Neuron (in vitro differentiated cells): ENCODE measurements around the gene COX6B2.
A peak's percentile ranks its signal among the peaks of the same experiment; 100 is the strongest.

Source experiments
- H2AFZ ChIP-seq: one replicate; pipeline ENCODE4 v1.6.1; 2013; ENCODE audit warnings: low read depth, mild to moderate bottlenecking, inconsistent platforms, low read length, moderate library complexity
- H3K27me3 ChIP-seq: one replicate; pipeline ENCODE4 v1.6.1; 2013; ENCODE audit warnings: low read length; ENCODE audit not compliant: insufficient read depth
- H3K36me3 ChIP-seq: one replicate; pipeline ENCODE4 v1.6.1; 2013; ENCODE audit warnings: low read length; ENCODE audit not compliant: insufficient read depth
- H3K4me1 ChIP-seq: one replicate; pipeline ENCODE4 v1.6.1; 2013; ENCODE audit warnings: low read length; ENCODE audit not compliant: insufficient read depth
- H3K4me3 ChIP-seq: 2 replicates; pipeline ENCODE4 v1.5.1; 2013; ENCODE audit warnings: mild to moderate bottlenecking, low read length, moderate library complexity
- H3K9me3 ChIP-seq: one replicate; pipeline ENCODE4 v1.6.1; 2013; ENCODE audit warnings: low read length

COX6B2 gene

GRCh38 chr19:55376241-55376933, 21.9 kb upstream of the COX6B2 start, which contains the start of gene TMEM190:
Gene TMEM190, plus strand, starts transcription at chr19:55376826. Its CDS starts 28 bp downstream, at chr19:55376854.
- Histone ChIP-seq H3K4me3 (no peak within 1 kb of the TSS), H3K4me1 (peaks cover 45% of the 10 kb centered on the region), H3K27me3 (peaks cover 9% of the 10 kb centered on the region)

GRCh38 chr19:55373993-55374757, 19.7 kb upstream of the COX6B2 start:
- Histone ChIP-seq H3K4me3 (no peak overlapping the region), H3K4me1 (peaks cover 56% of the 10 kb centered on the region), H3K9me3 (no peaks in the 10 kb centered on the region), H2AFZ (no peak overlapping the region), H3K36me3 (no peaks in the 10 kb centered on the region), H3K27me3 (peaks cover 17% of the 10 kb centered on the region)

More at GRCh38 chr19:55376241-55376933, 21.9 kb upstream of the COX6B2 start, which contains the start of gene TMEM190:
- Histone ChIP-seq H3K9me3 (no peaks in the 10 kb centered on the region), H2AFZ (no peak within 1 kb of the TSS), H3K36me3 (no peaks in the 10 kb centered on the region)

DNA sequence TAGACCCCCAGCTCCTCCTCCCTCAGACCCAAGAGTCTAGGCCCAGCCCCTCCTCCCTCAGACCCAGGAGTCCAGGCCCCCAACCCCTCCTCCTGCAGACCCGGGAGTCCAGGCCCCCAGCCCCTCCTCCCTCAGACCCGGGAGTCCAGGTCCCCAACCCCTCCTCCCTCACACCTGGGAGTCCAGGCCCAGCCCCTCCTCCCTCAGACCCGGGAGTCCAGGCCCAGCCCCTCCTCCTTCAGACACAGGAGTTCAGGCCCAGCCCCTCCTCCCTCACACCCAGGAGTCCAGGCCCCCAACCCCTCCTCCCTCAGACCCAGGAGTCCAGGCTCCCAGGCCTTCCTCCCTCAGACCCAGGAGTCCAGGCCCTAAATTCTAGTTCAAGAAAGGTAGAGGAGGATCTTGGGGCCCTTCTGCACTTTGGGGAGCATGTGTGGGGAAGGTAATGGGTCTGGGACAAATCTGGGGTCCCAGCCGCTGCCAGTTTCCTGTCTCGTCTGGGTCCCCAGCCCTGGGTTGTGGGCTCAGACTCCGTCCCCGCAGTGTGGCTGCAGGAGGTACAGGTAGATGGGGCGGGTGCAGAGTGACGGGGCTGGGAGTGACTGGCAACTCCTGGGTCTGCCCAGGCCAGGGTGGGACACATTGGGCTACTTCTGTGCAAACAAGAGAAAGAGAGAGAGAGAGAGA, 18.9 kb upstream of the COX6B2 start:
- Histone ChIP-seq H3K27me3 (peaks cover 24% of the 10 kb centered on the region), H2AFZ (no peak overlapping the region), H3K9me3 (no peaks in the 10 kb centered on the region), H3K4me1 (peaks cover 56% of the 10 kb centered on the region), H3K4me3 (no peak overlapping the region), H3K36me3 (no peaks in the 10 kb centered on the region)

GRCh38 chr19:55372316-55373081, 18.0 kb upstream of the COX6B2 start:
- Histone ChIP-seq H3K27me3 (peaks cover 26% of the 10 kb centered on the region), H3K9me3 (no peaks in the 10 kb centered on the region), H2AFZ (no peak overlapping the region), H3K36me3 (no peaks in the 10 kb centered on the region), H3K4me1 (peaks cover 51% of the 10 kb centered on the region), H3K4me3 (no peak overlapping the region)

DNA sequence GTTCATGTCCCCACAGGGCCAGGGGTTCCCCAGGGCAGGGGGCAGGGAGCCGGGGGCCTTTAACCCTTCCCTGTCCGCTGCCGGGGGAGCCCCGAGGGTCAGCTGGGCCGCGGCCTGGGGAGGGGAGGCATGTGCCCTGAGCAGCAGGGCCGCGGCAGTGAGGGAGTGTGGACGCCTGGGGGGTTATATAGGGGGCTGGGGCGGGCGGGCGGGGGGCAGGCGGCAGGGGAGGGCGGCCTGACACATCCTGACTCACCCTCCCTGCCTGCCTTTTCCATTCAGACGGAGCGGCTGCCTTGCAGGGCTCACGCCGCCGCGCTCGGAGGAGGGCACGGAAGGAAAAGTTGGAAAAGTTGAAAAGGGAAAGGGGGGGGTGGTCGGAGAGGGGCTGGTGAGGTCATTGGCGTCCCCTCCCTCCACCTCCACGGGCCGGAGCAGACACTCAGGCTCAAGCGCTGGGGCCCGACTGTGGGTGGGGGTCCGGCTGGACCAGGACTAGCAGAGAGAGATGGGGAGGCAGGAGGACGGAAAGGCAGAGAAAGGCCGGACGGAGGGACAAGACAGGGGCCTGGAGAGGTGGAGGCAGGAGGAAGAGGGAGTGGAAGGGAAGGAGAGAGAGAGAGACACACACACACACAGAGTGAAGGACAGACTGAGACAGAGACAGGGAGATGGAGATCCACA, 15.9 kb upstream of the COX6B2 start, which contains the start of gene IL11:
Gene IL11, minus strand, starts transcription at position 159 of the 684 bp plus-strand sequence. Its CDS starts 153 bp downstream, at position 6.
- peaks cover 24% of the 10 kb centered on the region for H3K27me3 ChIP-seq
- H3K4me3 ChIP-seq: peak within 1 kb of the TSS; percentile 41
- no peaks in the 10 kb centered on the region for H3K36me3 ChIP-seq
- no peaks in the 10 kb centered on the region for H3K9me3 ChIP-seq
- peaks cover 38% of the 10 kb centered on the region for H3K4me1 ChIP-seq
- H2AFZ ChIP-seq: peak within 1 kb of the TSS; percentile 79

DNA sequence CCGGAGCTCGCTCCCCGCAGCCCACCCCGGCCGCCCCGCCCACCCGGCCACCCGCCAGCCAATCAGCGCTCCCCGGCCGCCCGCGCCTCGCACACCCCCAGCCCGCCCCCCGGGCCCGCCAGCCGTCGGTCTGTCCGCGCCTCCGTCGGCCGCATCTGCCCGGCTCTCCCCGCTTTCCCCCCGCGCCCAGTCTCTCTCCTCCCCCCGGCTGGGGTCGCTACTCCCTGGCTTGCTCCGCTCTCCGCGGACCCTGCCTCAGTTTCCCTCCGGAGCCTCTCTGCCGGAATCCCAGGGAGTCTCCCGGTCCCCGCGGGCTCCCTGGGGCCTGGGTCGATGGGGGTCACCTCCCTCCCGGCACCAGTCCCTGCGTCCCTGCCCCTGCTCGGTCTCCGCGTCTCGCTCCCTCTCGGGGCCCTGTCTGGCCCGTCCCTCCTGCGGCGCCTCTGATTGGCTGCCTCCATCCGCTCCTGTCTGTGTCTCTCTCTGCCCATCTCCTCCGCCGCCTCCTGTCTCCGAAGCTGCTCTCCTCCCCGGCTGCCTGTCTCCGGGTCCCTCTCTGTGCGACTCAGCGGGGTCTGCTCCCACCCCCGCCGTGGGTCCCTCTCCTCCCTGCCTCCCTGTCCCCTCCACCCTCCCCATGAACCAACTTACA, 15.3 kb upstream of the COX6B2 start:
- no peaks in the 10 kb centered on the region for H3K9me3 ChIP-seq
- peaks cover 38% of the 10 kb centered on the region for H3K4me1 ChIP-seq
- no peaks in the 10 kb centered on the region for H3K36me3 ChIP-seq
- peaks cover 24% of the 10 kb centered on the region for H3K27me3 ChIP-seq
- H2AFZ ChIP-seq: peak overlapping the region; percentile 79
- H3K4me3 ChIP-seq: peak overlapping the region; percentile 41

- Histone ChIP-seq H3K4me3 (no peak overlapping the region), H3K27me3 (peaks cover 23% of the 10 kb centered on the region)
Measured at GRCh38 chr19:55368701-55369563, 14.4 kb upstream of the COX6B2 start.

DNA sequence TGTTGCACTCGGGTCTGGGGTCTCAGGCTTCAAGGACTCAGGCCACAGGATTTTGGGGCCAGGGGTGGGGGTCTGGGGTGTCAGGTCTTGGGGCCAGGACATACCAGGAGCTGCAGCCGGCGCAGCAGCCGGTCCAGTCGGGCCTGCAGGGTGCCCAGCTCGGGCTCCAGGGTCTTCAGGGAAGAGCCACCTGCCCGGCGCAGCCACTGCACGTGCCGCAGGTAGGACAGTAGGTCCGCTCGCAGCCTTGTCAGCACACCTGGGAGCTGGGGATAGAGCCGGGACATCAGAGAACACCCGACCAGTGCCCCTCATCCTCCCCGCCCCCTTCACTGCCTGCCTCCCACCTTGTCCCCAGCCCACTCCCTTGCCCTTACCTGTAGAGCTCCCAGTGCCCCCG, 13.6 kb upstream of the COX6B2 start:
- Histone ChIP-seq H3K4me3 (no peak overlapping the region), H3K9me3 (no peaks in the 10 kb centered on the region), H3K27me3 (peaks cover 18% of the 10 kb centered on the region), H3K36me3 (no peaks in the 10 kb centered on the region), H2AFZ (no peak overlapping the region), H3K4me1 (peaks cover 23% of the 10 kb centered on the region)

More at GRCh38 chr19:55368701-55369563, 14.4 kb upstream of the COX6B2 start:
- peaks cover 30% of the 10 kb centered on the region for H3K4me1 ChIP-seq
- no peak overlapping the region for H2AFZ ChIP-seq
- no peaks in the 10 kb centered on the region for H3K36me3 ChIP-seq
- H3K9me3 ChIP-seq: no peaks in the 10 kb centered on the region

DNA sequence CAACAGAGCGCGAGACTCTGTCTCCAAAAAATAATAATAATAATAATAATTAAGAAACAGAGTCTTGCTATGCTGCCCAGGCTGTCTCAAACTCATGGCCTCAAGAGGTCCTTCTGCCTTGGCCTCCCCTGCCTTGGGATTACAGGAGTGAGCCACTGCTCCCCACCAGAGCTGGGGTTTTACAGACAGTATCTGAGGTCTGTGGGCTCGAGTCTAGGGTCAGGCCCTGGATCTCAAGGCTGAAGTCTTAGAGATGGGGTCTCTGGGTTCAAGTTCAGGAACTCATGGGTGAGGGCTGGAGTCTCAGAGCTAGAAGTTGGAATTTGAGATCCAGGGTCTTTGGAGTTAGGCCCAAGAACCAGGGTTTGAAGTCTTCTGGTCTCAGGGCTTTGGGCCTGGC, 12.3 kb upstream of the COX6B2 start:
- Histone ChIP-seq H3K9me3 (no peaks in the 10 kb centered on the region), H3K4me1 (peaks cover 11% of the 10 kb centered on the region), H2AFZ (no peak overlapping the region), H3K27me3 (peaks cover 18% of the 10 kb centered on the region), H3K36me3 (no peaks in the 10 kb centered on the region), H3K4me3 (no peak overlapping the region)

DNA sequence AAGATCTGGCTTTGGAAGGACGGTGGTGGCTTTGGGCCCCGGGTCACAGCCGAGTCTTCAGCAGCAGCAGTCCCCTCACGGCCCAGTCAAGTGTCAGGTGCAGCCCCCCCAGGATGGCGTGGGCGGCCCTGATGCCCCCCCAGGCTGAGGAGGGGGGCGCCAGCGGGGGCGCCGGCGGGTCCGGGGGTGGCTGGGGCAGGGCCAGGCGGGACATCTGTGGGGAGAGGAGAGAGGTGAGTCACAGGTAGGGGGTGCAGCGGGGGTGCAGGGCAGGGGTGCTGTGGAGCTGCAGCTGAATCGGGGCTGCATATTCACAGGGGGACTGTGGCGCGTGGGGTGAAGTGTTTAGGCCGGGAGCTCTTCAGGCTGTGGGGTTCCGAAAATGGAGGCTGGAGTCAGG, 11.4 kb upstream of the COX6B2 start:
- no peak overlapping the region for H3K4me3 ChIP-seq
- H2AFZ ChIP-seq: no peak overlapping the region
- H3K9me3 ChIP-seq: no peaks in the 10 kb centered on the region
- H3K27me3 ChIP-seq: peaks cover 16% of the 10 kb centered on the region
- no peaks in the 10 kb centered on the region for H3K36me3 ChIP-seq
- H3K4me1 ChIP-seq: peaks cover 9% of the 10 kb centered on the region

GRCh38 chr19:55365245-55365644, 10.7 kb upstream of the COX6B2 start:
- no peaks in the 10 kb centered on the region for H3K9me3 ChIP-seq
- H3K4me3 ChIP-seq: no peak overlapping the region
- H3K36me3 ChIP-seq: no peaks in the 10 kb centered on the region
- no peak overlapping the region for H2AFZ ChIP-seq
- peaks cover 3% of the 10 kb centered on the region for H3K4me1 ChIP-seq
- peaks cover 13% of the 10 kb centered on the region for H3K27me3 ChIP-seq
